ENCODE results near the gene CT45A2. TPM values are rescaled to one million over a fixed set of nuclear protein-coding genes. Genes with fewer than 3 reads are reported as not detected.
"Not testable (repeated sequence)": the region's sequence is repeated elsewhere in the genome, so short reads cannot be mapped to it uniquely, and the experiment has no call there.

Gene CT45A2, protein sequence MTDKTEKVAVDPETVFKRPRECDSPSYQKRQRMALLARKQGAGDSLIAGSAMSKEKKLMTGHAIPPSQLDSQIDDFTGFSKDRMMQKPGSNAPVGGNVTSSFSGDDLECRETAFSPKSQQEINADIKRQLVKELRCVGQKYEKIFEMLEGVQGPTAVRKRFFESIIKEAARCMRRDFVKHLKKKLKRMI
- not detected for total RNA-seq

DNA sequence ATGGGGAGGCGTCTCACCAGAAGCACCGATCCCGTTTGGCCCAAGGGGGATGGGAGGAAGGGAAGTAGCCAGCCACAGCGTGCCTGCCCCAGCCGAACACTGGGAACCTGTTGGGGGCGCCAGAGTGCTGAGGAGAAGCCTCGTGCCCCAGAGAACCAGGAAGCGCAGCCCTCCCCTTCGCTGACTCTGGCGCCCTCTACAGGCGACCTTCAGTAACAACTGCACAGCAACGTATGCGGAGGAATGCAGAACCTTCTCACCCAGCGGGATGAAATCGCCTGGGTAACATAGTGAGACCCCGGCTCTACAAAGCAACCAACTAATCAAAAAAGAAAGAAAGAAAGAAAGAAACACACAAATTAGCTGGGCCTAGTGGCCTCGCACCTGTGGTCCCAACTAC is at the start of gene CT45A2:
Gene CT45A2, minus strand, starts transcription at position 101 of the 400 bp plus-strand sequence. CDS start 3,747 bp downstream, outside the sequence.
- not testable (repeated sequence) for H3K27me3 ChIP-seq; DNase-seq (ENCODE audit: low spot score in 2 of 2); H3K4me3 ChIP-seq; H3K9me3 ChIP-seq; H3K27ac ChIP-seq; H3K4me1 ChIP-seq; H3K36me3 ChIP-seq
- no CpG with 5 or more reads among the region's 17 CpGs for WGBS, 2 donors

DNA sequence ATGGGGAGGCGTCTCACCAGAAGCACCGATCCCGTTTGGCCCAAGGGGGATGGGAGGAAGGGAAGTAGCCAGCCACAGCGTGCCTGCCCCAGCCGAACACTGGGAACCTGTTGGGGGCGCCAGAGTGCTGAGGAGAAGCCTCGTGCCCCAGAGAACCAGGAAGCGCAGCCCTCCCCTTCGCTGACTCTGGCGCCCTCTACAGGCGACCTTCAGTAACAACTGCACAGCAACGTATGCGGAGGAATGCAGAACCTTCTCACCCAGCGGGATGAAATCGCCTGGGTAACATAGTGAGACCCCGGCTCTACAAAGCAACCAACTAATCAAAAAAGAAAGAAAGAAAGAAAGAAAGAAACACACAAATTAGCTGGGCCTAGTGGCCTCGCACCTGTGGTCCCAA is 34.6 kb upstream of the CT45A2 start, which contains the start of gene CT45A8:
Gene CT45A8, minus strand, starts transcription at position 101 of the 400 bp plus-strand sequence. CDS start 3,755 bp downstream, outside the sequence.
- not testable (repeated sequence) for DNase-seq (ENCODE audit: low spot score in 2 of 2); H3K4me1 ChIP-seq; H3K4me3 ChIP-seq; H3K9me3 ChIP-seq; H3K36me3 ChIP-seq; H3K27me3 ChIP-seq; H3K27ac ChIP-seq
- WGBS, 2 donors: no CpG with 5 or more reads among the region's 17 CpGs

DNA sequence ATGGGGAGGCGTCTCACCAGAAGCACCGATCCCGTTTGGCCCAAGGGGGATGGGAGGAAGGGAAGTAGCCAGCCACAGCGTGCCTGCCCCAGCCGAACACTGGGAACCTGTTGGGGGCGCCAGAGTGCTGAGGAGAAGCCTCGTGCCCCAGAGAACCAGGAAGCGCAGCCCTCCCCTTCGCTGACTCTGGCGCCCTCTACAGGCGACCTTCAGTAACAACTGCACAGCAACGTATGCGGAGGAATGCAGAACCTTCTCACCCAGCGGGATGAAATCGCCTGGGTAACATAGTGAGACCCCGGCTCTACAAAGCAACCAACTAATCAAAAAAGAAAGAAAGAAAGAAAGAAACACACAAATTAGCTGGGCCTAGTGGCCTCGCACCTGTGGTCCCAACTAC is 17.4 kb upstream of the CT45A2 start, which contains the start of gene CT45A7:
Gene CT45A7, minus strand, starts transcription at position 101 of the 400 bp plus-strand sequence. CDS start 3,747 bp downstream, outside the sequence.
- not testable (repeated sequence) for H3K27me3 ChIP-seq; H3K4me1 ChIP-seq; DNase-seq (ENCODE audit: low spot score in 2 of 2); H3K27ac ChIP-seq; H3K36me3 ChIP-seq; H3K4me3 ChIP-seq; H3K9me3 ChIP-seq
- WGBS, 2 donors: no CpG with 5 or more reads among the region's 17 CpGs

DNA sequence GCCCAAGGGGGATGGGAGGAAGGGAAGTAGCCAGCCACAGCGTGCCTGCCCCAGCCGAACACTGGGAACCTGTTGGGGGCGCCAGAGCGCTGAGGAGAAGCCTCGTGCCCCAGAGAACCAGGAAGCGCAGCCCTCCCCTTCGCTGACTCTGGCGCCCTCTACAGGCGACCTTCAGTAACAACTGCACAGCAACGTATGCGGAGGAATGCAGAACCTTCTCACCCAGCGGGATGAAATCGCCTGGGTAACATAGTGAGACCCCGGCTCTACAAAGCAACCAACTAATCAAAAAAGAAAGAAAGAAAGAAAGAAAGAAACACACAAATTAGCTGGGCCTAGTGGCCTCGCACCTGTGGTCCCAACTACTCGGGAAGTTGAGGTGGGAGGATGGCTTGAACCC is 17.1 kb downstream of the CT45A2 start, which contains the start of gene CT45A6:
Gene CT45A6, minus strand, starts transcription at position 101 of the 400 bp plus-strand sequence. CDS start 3,794 bp downstream, outside the sequence.
- not testable (repeated sequence) for H3K36me3 ChIP-seq; H3K4me1 ChIP-seq; H3K9me3 ChIP-seq; H3K4me3 ChIP-seq; H3K27ac ChIP-seq; DNase-seq (ENCODE audit: low spot score in 2 of 2); H3K27me3 ChIP-seq
- WGBS, 2 donors: no CpG with 5 or more reads among the region's 16 CpGs

DNA sequence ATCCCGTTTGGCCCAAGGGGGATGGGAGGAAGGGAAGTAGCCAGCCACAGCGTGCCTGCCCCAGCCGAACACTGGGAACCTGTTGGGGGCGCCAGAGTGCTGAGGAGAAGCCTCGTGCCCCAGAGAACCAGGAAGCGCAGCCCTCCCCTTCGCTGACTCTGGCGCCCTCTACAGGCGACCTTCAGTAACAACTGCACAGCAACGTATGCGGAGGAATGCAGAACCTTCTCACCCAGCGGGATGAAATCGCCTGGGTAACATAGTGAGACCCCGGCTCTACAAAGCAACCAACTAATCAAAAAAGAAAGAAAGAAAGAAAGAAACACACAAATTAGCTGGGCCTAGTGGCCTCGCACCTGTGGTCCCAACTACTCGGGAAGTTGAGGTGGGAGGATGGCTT is 34.4 kb downstream of the CT45A2 start, which contains the start of gene CT45A5:
Gene CT45A5, minus strand, starts transcription at position 101 of the 400 bp plus-strand sequence. CDS start 3,774 bp downstream, outside the sequence.
- not testable (repeated sequence) for H3K27me3 ChIP-seq; H3K4me3 ChIP-seq; H3K4me1 ChIP-seq; H3K36me3 ChIP-seq; H3K27ac ChIP-seq; DNase-seq (ENCODE audit: low spot score in 2 of 2); H3K9me3 ChIP-seq
- no CpG with 5 or more reads among the region's 16 CpGs for WGBS, 2 donors

DNA sequence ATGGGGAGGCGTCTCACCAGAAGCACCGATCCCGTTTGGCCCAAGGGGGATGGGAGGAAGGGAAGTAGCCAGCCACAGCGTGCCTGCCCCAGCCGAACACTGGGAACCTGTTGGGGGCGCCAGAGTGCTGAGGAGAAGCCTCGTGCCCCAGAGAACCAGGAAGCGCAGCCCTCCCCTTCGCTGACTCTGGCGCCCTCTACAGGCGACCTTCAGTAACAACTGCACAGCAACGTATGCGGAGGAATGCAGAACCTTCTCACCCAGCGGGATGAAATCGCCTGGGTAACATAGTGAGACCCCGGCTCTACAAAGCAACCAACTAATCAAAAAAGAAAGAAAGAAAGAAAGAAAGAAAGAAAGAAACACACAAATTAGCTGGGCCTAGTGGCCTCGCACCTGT is 51.7 kb downstream of the CT45A2 start, which contains the start of gene CT45A3:
Gene CT45A3, minus strand, starts transcription at position 101 of the 400 bp plus-strand sequence. CDS start 3,747 bp downstream, outside the sequence.
- not testable (repeated sequence) for DNase-seq (ENCODE audit: low spot score in 2 of 2); H3K27me3 ChIP-seq; H3K4me1 ChIP-seq; H3K4me3 ChIP-seq; H3K36me3 ChIP-seq; H3K9me3 ChIP-seq; H3K27ac ChIP-seq
- no CpG with 5 or more reads among the region's 17 CpGs for WGBS, 2 donors

Other genes with a start within 250 kb of the CT45A2 start
- not detected for gene CT45A1, start 106.4 kb downstream of the CT45A2 start, total RNA-seq
- gene CT45A3, start 51.8 kb downstream of the CT45A2 start, total RNA-seq: not detected
- not detected for gene CT45A5, start 34.5 kb downstream of the CT45A2 start, total RNA-seq
- gene CT45A6, start 17.2 kb downstream of the CT45A2 start, total RNA-seq: not detected
- gene CT45A7, start 17.3 kb upstream of the CT45A2 start, total RNA-seq: not detected
- gene CT45A8, start 34.5 kb upstream of the CT45A2 start, total RNA-seq: not detected
- gene CT45A9, start 51.8 kb upstream of the CT45A2 start, total RNA-seq: not detected
- gene CT45A10, start 73.4 kb upstream of the CT45A2 start, total RNA-seq: not detected
- gene SAGE1, start 73.7 kb upstream of the CT45A2 start, total RNA-seq: not detected
- gene MMGT1, start 154.0 kb upstream of the CT45A2 start, total RNA-seq: 10 to 100 TPM; 24.1 to 31.6 (median 28.3) TPM
- gene SLC9A6, start 165.4 kb upstream of the CT45A2 start, total RNA-seq: 10 to 100 TPM; 12.9 to 23.9 (median 18.7) TPM

Measured in tibial nerve (tissue), 4 donors.